Measurements from ENCODE around the gene IL1RAPL2. TPM values are rescaled to one million over a fixed set of nuclear protein-coding genes. Genes with fewer than 3 reads are reported as not detected.

Gene IL1RAPL2
- total RNA-seq, 6 experiments from 2014 or later = 0.13 to 0.70 (median 0.29) TPM; not detected in 1

DNA sequence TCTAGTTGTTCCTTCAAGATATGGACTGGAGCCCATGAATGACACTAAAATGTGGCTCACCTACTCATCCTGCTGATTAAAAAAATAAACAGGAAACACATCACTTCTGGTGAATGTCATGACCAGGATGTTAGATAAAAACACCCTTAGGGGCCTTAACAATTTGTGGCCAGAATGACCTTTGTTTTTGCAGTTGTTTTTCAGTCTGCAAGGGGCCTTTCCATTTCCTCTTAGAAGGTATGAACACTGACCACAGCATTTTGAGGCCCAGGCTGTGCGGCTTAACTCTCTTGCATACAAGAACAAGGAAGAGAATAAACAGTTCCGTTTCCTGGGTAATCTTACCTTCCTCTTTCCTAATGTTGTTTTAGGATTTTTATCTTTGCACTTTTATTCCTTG, 113.2 kb downstream of the IL1RAPL2 start:
- no peak overlapping the region for H3K27ac ChIP-seq
- no peaks in the 10 kb centered on the region for H3K9me3 ChIP-seq
- intact Hi-C loops (cut with DNase I) = no loop called here
- no peaks in the 10 kb centered on the region for H3K36me3 ChIP-seq
- WGBS (ENCODE audit: insufficient coverage, low coverage, low lambda C conversion rate, missing lambda C conversion rate) = 70% methylated on average over 2 of the region's 2 CpGs
- no peaks in the 10 kb centered on the region for H3K27me3 ChIP-seq
- no peak for DNase-seq
- peaks cover 0 to 9% (median 3%) of the 10 kb centered on the region in 4 donors for H3K4me1 ChIP-seq
- TF ChIP-seq, protein P1, sequence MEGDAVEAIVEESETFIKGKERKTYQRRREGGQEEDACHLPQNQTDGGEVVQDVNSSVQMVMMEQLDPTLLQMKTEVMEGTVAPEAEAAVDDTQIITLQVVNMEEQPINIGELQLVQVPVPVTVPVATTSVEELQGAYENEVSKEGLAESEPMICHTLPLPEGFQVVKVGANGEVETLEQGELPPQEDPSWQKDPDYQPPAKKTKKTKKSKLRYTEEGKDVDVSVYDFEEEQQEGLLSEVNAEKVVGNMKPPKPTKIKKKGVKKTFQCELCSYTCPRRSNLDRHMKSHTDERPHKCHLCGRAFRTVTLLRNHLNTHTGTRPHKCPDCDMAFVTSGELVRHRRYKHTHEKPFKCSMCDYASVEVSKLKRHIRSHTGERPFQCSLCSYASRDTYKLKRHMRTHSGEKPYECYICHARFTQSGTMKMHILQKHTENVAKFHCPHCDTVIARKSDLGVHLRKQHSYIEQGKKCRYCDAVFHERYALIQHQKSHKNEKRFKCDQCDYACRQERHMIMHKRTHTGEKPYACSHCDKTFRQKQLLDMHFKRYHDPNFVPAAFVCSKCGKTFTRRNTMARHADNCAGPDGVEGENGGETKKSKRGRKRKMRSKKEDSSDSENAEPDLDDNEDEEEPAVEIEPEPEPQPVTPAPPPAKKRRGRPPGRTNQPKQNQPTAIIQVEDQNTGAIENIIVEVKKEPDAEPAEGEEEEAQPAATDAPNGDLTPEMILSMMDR (IDR thresholded peaks at IDR 0.05) = no peak
- TF ChIP-seq POLR2A (IDR thresholded peaks at IDR 0.05) = no peak
- ATAC-seq = peak in 3 of 4 donors; percentile 31 to 51 (median 34)
- no peak overlapping the region for H3K4me3 ChIP-seq

DNA sequence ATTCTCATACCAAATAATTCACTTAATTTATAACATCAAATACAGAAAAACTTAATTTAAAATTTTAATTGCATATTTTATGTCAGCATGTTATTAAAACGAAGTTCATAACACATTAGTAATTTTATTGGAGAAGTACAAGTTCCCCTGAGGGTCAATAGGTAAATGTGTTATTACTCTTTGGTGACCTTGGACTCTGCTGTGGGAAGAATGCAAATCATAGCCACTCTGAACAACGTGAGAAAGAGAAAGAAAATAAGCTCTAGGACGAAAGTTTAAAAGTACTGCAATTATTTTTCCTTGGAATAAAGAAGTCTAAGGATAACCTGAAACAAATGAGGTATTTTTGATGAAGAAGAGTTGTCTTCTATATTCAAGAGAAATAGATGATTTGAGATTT, 115.2 kb downstream of the IL1RAPL2 start:
- 9% methylated on average over 3 of the region's 3 CpGs for WGBS (ENCODE audit: insufficient coverage, low coverage, low lambda C conversion rate, missing lambda C conversion rate)
- Histone ChIP-seq H3K4me1 (peaks cover 0 to 12% (median 3%) of the 10 kb centered on the region in 4 donors), H3K27me3 (no peaks in the 10 kb centered on the region), H3K9me3 (no peaks in the 10 kb centered on the region), H3K27ac (no peak overlapping the region), H3K36me3 (no peaks in the 10 kb centered on the region), H3K4me3 (no peak overlapping the region)
- ATAC-seq = peak in 1 of 4 donors; percentile 49
- intact Hi-C loops (cut with DNase I) = no loop called here
- TF ChIP-seq, protein P1 (IDR thresholded peaks at IDR 0.05) = no peak
- TF ChIP-seq POLR2A (IDR thresholded peaks at IDR 0.05) = no peak
- DNase-seq = no peak

DNA sequence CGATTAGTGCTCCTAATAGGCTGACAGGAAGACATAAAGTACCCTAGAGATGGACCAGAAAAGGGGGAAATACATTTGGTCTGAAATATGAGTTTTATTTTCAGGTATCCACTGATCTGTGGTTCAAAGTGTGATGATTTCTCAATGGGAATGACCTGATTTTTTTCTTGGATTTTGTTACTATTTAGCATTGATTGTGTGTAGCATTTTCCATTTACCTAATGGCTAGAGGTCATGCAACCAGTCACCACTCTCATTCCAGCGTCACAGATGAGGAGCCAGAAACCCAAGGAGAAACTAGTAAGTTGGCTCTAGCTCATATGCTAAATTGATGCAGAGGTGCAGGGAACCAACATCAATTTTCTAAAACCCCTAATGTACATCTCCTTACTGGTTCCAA, 118.1 kb downstream of the IL1RAPL2 start:
- Histone ChIP-seq H3K27ac (peak overlapping the region in 2 of 3 donors; percentile 27 to 51), H3K27me3 (no peaks in the 10 kb centered on the region), H3K9me3 (no peaks in the 10 kb centered on the region), H3K36me3 (no peaks in the 10 kb centered on the region), H3K4me1 (peaks cover 0 to 12% (median 3%) of the 10 kb centered on the region in 4 donors), H3K4me3 (no peak overlapping the region)
- intact Hi-C loops (cut with DNase I) = no loop called here
- ATAC-seq (peak; percentile 62 to 85 (median 67)), DNase-seq (peak in 1 of 3 donors; percentile 45)
- TF ChIP-seq, protein P1 (IDR thresholded peaks at IDR 0.05) = no peak
- TF ChIP-seq POLR2A (IDR thresholded peaks at IDR 0.05) = no peak
- WGBS (ENCODE audit: insufficient coverage, low coverage, low lambda C conversion rate, missing lambda C conversion rate) = 19% methylated on average over 2 of the region's 2 CpGs

DNA sequence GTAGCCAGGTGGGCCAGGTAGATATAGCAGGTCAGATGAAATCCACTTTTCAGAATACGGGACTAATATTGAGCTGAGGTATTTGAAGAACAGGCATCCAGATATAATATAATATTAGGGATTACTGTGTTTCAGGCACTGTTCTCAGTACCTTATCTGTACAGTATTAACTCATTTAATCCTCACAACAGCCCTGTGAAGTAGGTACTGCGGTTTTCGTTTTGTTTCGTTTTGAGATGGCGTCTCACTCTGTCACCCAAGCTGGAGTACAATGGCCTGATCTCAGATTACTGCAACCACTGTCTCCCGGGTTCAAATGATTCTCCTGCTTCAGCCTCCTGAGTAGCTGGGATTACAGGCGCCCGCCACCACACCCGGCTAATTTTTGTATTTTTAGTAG, 129.6 kb downstream of the IL1RAPL2 start:
- no peak for DNase-seq

More for the DNA sequence above, 129.6 kb downstream of the IL1RAPL2 start:
- H3K4me3 ChIP-seq = no peak overlapping the region
- no peaks in the 10 kb centered on the region for H3K27me3 ChIP-seq
- no peak overlapping the region for H3K27ac ChIP-seq
- WGBS (ENCODE audit: insufficient coverage, low coverage, low lambda C conversion rate, missing lambda C conversion rate) = 79% methylated on average over 8 of the region's 9 CpGs
- H3K4me1 ChIP-seq = no peaks in the 10 kb centered on the region
- intact Hi-C loops (cut with DNase I) = no loop called here
- no peaks in the 10 kb centered on the region for H3K36me3 ChIP-seq
- H3K9me3 ChIP-seq = no peaks in the 10 kb centered on the region
- ATAC-seq = no peak
- TF ChIP-seq, protein P1 (IDR thresholded peaks at IDR 0.05) = no peak
- no peak for TF ChIP-seq POLR2A (IDR thresholded peaks at IDR 0.05)

Data from right lobe of liver (tissue), 6 donors.